ENCODE measurements around the gene TNIK.
"Not testable (repeated sequence)": the region's sequence is repeated elsewhere in the genome, so short reads cannot be mapped to it uniquely, and the experiment has no call there.

TNIK gene

GRCh38 chr3:171125010-171125409 lies 335.2 kb downstream of the TNIK start:
- no peak for DNase-seq (ENCODE audit: low spot score)

- no peak for DNase-seq (ENCODE audit: low spot score)
Observed at GRCh38 chr3:171123915-171124314, 336.3 kb downstream of the TNIK start.

- no peak for DNase-seq (ENCODE audit: low spot score)
Observed at GRCh38 chr3:171122861-171123260, 337.3 kb downstream of the TNIK start.

DNA sequence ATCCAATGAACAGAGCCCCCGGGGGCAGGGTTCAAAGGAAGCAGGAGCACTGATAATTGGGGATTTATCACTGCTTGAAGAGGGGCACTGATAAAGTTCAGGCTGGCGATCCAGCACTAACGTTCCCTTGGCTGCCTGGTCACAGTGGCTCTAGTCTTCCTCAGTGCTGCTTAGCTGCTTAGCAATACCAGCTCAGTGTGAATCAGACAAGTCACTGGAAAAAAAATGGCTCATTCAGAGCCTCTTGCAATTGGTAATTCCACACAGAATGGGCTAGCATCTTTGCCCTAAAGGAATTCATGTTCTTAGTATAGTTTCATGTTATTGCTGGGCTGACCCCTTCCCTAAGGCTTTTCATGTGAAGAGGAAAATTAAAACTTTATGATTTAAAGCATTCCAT lies 338.0 kb downstream of the TNIK start:
- no peak for DNase-seq (ENCODE audit: low spot score)

DNA sequence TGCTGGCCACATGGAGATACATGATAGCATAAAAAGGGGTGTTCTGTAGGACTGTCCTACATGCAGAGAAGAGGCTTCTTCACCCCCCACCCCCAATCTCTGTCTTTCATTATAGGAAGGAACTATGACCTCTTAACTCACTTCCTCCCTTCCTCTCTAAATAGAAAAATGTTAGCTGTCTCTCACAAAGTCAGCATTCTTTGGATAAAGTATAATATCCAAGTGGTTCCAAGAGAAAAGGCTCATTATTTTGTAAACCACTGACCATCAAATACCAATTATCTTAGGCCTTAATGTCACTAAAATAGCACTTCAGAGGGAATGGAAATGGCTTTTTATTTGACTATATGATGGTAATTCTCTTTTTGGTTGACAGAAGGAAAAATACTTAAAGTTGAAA lies 338.4 kb downstream of the TNIK start:
- DNase-seq (ENCODE audit: low spot score), result no peak

GRCh38 chr3:171119402-171119801 lies 340.8 kb downstream of the TNIK start:
- DNase-seq (ENCODE audit: low spot score), result not testable (repeated sequence)

DNA sequence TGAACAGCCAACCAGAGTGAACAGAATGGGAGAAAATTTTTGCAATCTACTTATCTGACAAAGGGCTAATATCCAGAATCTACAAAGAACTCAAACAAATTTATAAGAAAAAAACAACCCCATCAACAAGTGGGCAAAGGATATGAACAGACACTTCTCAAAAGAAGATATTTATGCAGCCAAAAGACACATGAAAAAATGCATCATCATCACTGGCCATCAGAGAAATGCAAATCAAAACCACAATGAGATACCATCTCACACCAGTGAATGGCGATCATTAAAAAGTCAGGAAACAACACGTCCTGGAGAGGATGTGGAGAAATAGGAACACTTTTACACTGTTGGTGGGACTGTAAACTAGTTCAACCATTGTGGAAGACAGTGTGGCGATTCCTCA lies 341.2 kb downstream of the TNIK start:
- not testable (repeated sequence) for DNase-seq (ENCODE audit: low spot score)

GRCh38 chr3:171116824-171117395 lies 343.3 kb downstream of the TNIK start:
- DNase-seq (ENCODE audit: low spot score), result no peak

- DNase-seq (ENCODE audit: low spot score), result no peak
Observed at GRCh38 chr3:171116365-171116764, 343.8 kb downstream of the TNIK start.

GRCh38 chr3:171115667-171116066 lies 344.5 kb downstream of the TNIK start:
- no peak for DNase-seq (ENCODE audit: low spot score)

- DNase-seq (ENCODE audit: low spot score), result no peak
Observed at GRCh38 chr3:171113716-171114115, 346.5 kb downstream of the TNIK start.

DNA sequence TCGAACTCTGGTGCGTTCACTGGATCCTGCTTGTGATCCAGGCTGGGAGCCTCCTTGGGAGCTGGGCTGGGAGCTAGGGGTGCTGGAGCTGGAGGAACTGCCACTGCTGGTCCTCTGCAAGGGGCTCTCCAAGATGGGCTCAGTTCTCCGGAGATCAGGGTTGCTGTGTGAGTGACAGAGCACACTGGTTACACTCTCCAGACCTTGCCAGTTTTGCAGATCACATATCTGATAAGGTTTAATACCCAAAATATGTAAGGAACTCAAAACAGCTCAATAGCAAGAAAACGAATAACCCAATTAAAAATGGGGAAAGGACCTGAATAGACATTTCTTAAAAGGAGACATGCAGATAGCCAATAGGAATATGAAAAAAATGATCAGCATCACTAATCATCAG lies 349.5 kb downstream of the TNIK start:
- no peak for DNase-seq (ENCODE audit: low spot score)

GRCh38 chr3:171108066-171108465 lies 352.1 kb downstream of the TNIK start:
- no peak for DNase-seq (ENCODE audit: low spot score)

DNA sequence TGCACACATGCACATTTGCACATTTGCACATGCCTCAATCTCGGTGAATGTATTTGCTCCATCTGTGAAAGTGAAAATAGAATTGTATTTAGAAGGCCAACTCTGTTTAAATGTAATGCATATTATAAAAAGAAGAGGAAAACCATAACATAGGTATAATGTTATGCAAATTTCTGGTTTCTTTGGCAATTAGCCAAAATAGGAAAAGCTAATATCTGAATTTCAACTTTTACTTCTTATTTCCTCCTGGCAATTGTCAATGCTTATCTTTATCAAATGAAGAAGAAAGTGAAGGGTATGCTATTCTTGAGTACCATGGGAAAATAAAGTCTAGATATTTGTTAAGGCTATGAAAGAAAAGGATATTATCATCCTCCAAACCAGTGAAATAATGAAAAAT lies 357.0 kb downstream of the TNIK start:
- DNase-seq (ENCODE audit: low spot score), result no peak

DNA sequence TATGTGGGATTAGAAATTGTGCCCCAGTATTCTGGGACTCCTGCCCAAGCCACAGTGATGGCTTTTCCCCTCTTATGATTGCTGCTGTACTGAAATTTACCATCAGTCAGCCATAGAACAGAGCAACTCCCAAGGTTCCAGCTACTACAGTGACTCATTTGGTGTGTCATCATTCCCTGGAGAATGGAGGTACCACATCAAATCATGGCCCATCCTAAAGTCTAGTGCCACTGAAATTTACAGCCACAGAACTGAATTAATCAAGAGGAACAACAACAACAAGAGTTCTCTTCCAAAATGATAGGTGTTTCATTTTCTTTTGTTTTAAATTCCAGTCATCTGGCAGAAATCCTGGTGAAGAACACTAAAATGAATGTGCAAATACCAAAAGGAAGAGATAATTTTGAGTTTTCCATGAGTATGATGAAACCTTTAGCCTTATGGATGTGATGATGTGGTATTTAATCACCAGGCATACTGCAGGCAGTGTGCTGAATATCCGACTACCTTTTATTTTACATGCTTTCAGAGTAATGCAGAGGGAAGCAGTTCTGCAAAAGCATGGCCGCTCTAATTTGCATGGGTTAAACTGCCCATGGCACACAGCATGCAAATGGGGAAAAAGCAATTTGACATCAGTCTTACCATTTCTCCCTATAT lies 358.1 kb downstream of the TNIK start:
- DNase-seq (ENCODE audit: low spot score), result no peak

DNA sequence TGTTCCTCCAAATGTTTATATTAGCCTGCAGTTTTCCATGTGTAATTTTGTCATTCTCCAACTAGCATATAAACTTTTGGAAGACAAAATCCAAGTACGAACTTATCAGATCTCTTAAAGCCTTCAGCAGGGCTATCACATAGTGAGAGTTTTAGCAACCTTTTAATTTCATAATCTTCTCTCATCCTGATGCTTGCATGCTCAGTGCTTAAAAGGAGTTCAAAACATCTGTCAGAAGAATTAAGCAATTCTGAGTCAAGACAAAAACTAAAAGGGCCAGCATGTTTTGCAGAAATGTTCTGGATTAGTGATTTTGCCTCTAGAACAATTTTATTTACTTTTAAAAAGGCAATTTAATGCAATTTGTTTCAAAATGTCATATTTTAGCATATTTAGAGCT lies 360.3 kb downstream of the TNIK start:
- no peak for DNase-seq (ENCODE audit: low spot score)

GRCh38 chr3:171095063-171095462 lies 365.1 kb downstream of the TNIK start:
- DNase-seq (ENCODE audit: low spot score), result no peak

DNA sequence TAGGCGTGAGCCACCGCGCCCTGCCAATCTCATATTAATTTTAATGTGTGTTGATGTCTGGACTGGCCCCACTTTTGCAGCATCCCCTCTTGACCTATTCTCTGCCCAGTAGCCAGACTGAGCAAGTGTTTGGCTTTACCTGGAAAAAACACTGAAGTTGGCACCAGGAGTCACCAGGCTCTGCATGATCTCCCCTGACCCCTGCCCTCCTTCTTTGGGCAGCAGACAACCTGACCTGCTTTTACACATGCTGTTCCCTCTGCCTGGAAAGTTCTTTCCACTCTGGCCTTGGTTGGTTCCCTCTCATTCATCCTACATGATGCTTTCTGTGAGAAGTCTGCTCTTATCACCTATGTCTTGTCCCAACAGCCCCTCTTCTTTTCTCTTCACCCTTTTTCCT lies 365.8 kb downstream of the TNIK start:
- DNase-seq (ENCODE audit: low spot score), result no peak

GRCh38 chr3:171093462-171093861 lies 366.7 kb downstream of the TNIK start:
- no peak for DNase-seq (ENCODE audit: low spot score)

GRCh38 chr3:171092467-171092911 lies 367.7 kb downstream of the TNIK start:
- no peak for DNase-seq (ENCODE audit: low spot score)

DNA sequence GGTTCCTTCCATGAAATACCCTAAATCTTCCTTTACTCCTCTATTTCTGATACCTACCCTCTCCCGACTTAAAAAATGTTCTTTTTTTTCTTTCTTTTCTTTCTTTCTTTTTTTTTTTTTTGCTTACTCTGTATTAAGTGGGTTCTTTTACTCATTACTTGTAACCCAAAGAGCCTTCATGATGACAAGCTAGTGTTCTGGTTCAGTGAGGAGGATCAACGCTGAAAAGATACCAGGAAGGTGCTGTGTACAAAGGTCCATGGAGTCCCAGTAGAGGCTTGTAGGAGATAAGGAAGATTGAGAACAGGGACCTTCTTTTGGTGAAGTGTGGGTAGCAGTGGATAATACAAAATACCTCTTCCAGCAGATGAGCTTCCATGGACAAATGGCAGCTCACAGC lies 369.9 kb downstream of the TNIK start:
- no peak for DNase-seq (ENCODE audit: low spot score)

DNA sequence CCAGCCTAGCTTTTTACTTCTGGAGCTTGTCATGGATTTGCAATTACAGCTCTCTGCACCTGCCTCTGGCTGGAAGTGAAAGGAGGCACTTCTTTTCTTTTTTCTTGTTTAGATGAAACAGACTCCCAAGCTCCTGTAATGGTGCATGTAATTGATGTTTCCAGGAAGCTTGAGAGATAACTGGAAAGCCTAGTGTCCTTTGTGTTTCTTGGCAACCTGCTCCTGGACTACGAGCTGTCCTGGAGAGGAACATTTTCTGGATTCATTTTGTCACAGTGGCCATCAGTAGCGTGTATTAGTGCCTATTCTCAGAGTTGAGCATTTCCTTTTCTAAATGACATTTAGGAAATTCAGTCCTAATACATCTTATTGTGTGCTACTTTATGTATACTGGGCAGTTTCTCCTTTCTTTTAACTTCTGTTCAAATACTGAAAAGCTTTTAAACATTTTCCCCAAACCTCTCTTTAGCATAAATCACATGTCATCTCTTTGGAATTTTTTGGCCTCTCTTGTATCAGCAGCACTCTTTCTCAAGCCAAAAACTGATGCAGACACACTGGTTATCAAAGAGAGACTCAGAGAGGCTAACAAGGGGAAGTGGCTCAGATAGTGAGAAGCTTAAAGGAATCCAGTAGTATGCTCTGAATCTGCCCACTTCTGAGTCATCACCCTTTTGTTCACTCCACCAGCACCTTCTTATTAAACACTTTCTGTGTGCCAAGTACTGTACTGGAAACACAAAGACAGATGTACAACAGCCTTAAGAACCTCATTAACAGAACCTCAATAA lies 371.0 kb downstream of the TNIK start:
- DNase-seq (ENCODE audit: low spot score), result no peak

GRCh38 chr3:171088496-171088895 lies 371.7 kb downstream of the TNIK start:
- DNase-seq (ENCODE audit: low spot score), result no peak
